ENCODE data around the gene ZNF518B. TPM values are rescaled to one million over a fixed set of nuclear protein-coding genes. Genes with fewer than 3 reads are reported as not detected.

The ZNF518B gene
- total RNA-seq, 2 donors from 2014 or later = 2.3 to 17.1 TPM

DNA sequence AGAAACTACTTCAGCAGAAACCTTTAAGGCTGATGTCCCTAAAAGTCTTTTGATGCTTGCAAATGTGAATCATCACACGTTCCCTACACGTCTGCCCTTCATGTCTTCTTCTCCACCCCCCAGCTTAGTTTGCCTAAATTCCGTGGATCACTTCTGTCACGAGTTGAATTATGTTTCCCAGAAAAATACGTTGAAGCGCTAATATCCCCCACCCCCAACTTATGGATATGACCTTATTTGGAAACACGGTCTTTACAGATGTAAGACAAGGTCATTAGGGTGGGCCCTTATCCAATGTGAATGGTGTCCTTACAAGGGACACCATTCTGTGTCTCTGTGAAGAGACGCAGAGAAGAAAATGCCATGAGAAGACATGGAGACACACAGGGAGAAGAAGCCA is 2.1 kb upstream of the ZNF518B start:
- TF ChIP-seq, protein P1, sequence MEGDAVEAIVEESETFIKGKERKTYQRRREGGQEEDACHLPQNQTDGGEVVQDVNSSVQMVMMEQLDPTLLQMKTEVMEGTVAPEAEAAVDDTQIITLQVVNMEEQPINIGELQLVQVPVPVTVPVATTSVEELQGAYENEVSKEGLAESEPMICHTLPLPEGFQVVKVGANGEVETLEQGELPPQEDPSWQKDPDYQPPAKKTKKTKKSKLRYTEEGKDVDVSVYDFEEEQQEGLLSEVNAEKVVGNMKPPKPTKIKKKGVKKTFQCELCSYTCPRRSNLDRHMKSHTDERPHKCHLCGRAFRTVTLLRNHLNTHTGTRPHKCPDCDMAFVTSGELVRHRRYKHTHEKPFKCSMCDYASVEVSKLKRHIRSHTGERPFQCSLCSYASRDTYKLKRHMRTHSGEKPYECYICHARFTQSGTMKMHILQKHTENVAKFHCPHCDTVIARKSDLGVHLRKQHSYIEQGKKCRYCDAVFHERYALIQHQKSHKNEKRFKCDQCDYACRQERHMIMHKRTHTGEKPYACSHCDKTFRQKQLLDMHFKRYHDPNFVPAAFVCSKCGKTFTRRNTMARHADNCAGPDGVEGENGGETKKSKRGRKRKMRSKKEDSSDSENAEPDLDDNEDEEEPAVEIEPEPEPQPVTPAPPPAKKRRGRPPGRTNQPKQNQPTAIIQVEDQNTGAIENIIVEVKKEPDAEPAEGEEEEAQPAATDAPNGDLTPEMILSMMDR (IDR thresholded peaks at IDR 0.05) = no peak
- TF ChIP-seq POLR2A (IDR thresholded peaks at IDR 0.05) = no peak
- intact Hi-C loops (cut with DNase I) = no loop called here
- Histone ChIP-seq H3K9me3 (no peaks in the 10 kb centered on the region), H3K4me1 (peaks cover 15% of the 10 kb centered on the region), H3K4me3 (no peak overlapping the region), H3K27me3 (peaks cover 0 to 3% of the 10 kb centered on the region in 2 donors), H3K27ac (no peak overlapping the region), H3K36me3 (replicated peaks in 1 of 2; ENCODE audit: insufficient read depth in 1 of 2, low read depth in 2 of 2) (no peaks in the 10 kb centered on the region)
- DNase-seq = no peak
- no peak for ATAC-seq
- WGBS, 2 donors = 67 to 73% methylated on average over 8 of the region's 8 CpGs

DNA sequence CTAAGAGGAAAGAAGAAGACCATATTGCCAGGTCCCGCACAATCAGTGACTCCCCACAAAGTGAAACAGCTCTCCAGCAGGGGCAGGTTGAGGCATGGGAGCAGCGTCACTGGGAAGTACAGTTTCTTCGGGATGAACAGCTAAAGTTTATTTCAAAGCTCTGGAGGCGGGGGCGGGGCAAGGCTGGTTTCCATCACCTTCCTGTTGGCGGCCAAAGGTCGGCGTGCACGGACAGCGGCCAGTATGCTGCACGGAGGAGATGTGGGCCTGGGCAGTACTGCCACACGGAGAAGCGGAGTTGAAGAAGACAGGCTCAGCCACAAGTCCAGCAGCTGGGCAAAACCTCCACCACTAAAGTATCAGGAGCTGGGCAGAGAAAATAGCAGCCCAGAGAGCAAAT is 951 bp upstream of the ZNF518B start:
- H3K4me3 ChIP-seq = no peak overlapping the region
- intact Hi-C loops (cut with DNase I) = no loop called here
- peaks cover 15% of the 10 kb centered on the region for H3K4me1 ChIP-seq
- no peak for DNase-seq
- H3K27me3 ChIP-seq = peaks cover 0 to 3% of the 10 kb centered on the region in 2 donors
- H3K27ac ChIP-seq = no peak overlapping the region
- WGBS, 2 donors = 52 to 64% methylated on average over 13 of the region's 13 CpGs
- H3K9me3 ChIP-seq = no peaks in the 10 kb centered on the region
- no peak for ATAC-seq
- no peaks in the 10 kb centered on the region for H3K36me3 ChIP-seq (replicated peaks in 1 of 2; ENCODE audit: insufficient read depth in 1 of 2, low read depth in 2 of 2)
- TF ChIP-seq, protein P1 (IDR thresholded peaks at IDR 0.05) = no peak
- no peak for TF ChIP-seq POLR2A (IDR thresholded peaks at IDR 0.05)

DNA sequence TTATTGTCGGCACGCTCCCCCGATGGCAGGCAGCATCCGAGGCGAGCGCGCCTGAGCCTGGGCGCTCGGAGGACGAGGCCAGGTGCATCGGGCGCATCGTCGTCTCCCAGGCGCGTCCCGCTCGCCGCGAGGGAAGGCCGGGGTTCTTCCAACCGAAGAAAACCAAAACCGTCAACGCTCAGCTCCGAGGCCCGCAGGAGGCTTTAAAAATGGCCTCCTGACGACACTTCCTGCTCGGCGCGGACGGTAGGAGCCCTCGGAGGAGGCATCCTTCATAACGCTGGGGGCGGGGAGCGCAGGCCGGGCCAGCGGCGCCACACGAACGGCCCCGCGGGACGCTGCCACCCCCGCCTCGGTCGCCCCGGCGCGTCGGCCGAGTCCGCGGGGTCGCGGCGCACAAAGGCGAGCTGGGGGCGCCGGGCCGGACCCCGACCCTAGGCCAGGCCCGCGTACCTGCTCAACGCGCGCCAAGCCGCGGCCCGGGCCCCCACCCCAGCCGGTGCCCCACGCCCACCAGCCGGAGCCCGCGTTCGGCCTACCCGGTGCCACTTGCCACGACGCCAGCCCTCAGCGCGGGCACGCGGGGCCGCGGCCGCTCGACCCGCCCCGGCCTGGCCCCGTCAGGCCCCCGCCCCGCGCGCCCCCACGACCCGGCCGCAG is 501 bp downstream of the ZNF518B start:
- H3K4me3 ChIP-seq = no peak overlapping the region
- H3K27ac ChIP-seq = no peak overlapping the region
- TF ChIP-seq, protein P1 (IDR thresholded peaks at IDR 0.05) = no peak
- no peak for TF ChIP-seq POLR2A (IDR thresholded peaks at IDR 0.05)
- peak; percentile 39 for ATAC-seq
- peaks cover 15% of the 10 kb centered on the region for H3K4me1 ChIP-seq
- H3K36me3 ChIP-seq (replicated peaks in 1 of 2; ENCODE audit: insufficient read depth in 1 of 2, low read depth in 2 of 2) = no peaks in the 10 kb centered on the region
- peak; percentile 14 to 39 (median 34) for DNase-seq
- intact Hi-C loops (cut with DNase I) = no loop called here
- H3K9me3 ChIP-seq = no peaks in the 10 kb centered on the region
- 7 to 21% methylated on average over 31 to 62 of the region's 96 CpGs for WGBS, 2 donors
- H3K27me3 ChIP-seq = peaks cover 0 to 3% of the 10 kb centered on the region in 2 donors

DNA sequence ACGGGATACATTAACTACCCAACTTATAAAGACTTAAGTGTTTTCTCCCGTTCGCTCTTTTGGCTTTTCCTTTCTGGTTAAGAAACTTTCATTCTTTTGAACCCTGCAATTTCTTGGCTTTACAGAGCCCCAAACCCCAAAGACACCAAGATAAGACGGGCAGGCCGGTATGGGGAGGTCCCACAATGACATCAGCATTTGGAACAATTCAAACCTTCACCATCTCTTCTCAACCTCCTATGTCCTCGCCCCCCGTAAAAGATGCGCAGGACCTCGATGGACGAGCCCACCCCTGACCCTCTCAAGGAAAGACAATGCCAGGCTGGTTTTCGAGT is 999 bp downstream of the ZNF518B start:
- Histone ChIP-seq H3K27ac (no peak overlapping the region), H3K4me3 (no peak overlapping the region), H3K36me3 (replicated peaks in 1 of 2; ENCODE audit: insufficient read depth in 1 of 2, low read depth in 2 of 2) (no peaks in the 10 kb centered on the region), H3K4me1 (peaks cover 10% of the 10 kb centered on the region), H3K9me3 (no peaks in the 10 kb centered on the region), H3K27me3 (peaks cover 0 to 3% of the 10 kb centered on the region in 2 donors)
- ATAC-seq (no peak), DNase-seq (no peak)
- TF ChIP-seq, protein P1 (IDR thresholded peaks at IDR 0.05) = no peak
- TF ChIP-seq POLR2A (IDR thresholded peaks at IDR 0.05) = no peak
- WGBS, 2 donors = 49 to 52% methylated on average over 11 of the region's 11 CpGs
- intact Hi-C loops (cut with DNase I) = no loop called here

DNA sequence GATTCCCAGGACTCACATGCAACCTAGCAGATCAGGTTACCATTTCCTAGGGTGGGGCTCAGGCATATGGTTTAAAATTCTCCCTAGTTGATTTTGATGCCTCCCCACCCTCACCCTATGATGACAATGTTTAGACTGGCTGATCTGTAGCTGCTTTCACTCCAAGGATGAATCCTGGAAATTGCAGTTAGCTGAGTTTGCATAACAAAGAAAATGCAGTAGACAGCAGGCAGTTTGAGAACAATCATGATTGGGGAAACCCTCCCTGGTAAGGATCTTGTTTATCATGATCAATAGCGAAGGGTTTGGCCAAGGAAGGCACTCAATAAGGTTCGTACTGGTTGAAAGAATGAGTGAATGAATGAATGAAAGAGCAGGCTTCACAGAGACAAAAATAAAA is 2.1 kb downstream of the ZNF518B start:
- no peak for ATAC-seq
- H3K9me3 ChIP-seq = no peaks in the 10 kb centered on the region
- no peaks in the 10 kb centered on the region for H3K27me3 ChIP-seq
- H3K4me3 ChIP-seq = no peak overlapping the region
- intact Hi-C loops (cut with DNase I) = no loop called here
- TF ChIP-seq, protein P1 (IDR thresholded peaks at IDR 0.05) = no peak
- TF ChIP-seq POLR2A (IDR thresholded peaks at IDR 0.05) = no peak
- peaks cover 9% of the 10 kb centered on the region for H3K4me1 ChIP-seq
- H3K27ac ChIP-seq = no peak overlapping the region
- H3K36me3 ChIP-seq (replicated peaks in 1 of 2; ENCODE audit: insufficient read depth in 1 of 2, low read depth in 2 of 2) = no peaks in the 10 kb centered on the region
- DNase-seq = no peak
- WGBS, 2 donors = 88 to 93% methylated on average over 2 of the region's 2 CpGs

All from body of pancreas (tissue), 4 donors.